ENCODE results near the gene RBM20. TPM values are rescaled to one million over a fixed set of nuclear protein-coding genes. Genes with fewer than 3 reads are reported as not detected.

The RBM20 gene
- total and polyA plus RNA-seq, 10 of the 15 experiments (the other 5 are each of a cell fraction or from before 2014, with no cell fraction given), result 0.04 to 0.26 (median 0.15) TPM

DNA sequence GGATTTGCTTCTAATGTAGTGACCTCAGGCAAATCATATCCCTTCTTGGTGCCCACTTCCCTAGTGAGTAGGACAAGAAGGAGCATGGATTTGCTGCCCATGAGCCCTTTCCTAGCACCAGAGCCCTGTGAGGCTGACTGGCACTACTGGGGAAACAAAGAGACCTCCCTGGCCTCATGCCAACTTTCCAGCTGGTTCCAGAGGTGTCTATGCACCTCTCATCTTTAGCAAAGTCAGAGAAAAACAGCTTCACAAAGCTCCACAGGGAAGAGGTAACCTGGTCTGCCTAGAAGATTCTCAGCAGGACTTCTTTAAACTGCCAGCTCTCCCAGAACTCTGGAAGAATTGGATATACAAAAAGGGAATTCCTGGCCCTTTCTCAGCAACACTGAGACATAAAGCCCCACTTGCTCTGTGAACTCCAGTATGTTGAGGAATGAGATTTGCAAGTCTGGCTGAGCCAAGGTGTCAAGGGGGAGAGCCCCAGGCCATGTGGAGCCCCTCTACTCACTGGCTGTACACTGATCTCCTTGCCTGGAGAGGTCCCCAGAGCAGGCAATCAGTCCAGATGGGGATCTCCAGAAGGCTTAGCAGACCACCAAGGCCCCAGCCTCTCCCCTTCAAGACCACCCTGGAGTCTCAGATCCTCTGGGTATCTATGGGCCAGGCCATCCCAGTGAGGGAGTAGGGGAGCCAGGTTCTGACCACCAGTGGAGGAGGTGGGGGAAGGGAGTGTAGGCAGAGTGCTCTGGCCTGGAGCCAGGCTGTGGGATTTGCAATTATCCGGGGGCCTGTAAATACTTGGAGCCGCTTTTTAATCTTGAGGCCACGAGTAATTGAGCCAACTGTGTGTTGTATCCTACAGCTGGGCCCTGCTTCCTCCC lies 24.4 kb upstream of the RBM20 start:
- ATAC-seq, result no peak
- H2AFZ ChIP-seq (ENCODE audit: control insufficient read depth, low read depth, low read length), result no peak overlapping the region
- 59% methylated on average over 3 of the region's 3 CpGs for WGBS (ENCODE audit: insufficient coverage, insufficient replicate concordance, low lambda C conversion rate, missing lambda C conversion rate)
- H3K27ac ChIP-seq (ENCODE audit: control insufficient read depth, insufficient read depth), result no peak overlapping the region
- no peak for DNase-seq (ENCODE audit: low read depth, low spot score)
- H3K27me3 ChIP-seq (replicated peaks in 1 of 2; ENCODE audit: control insufficient read depth in 2 of 2, insufficient read depth in 2 of 2, low read length in 1 of 2), result no peaks in the 10 kb centered on the region
- no peaks in the 10 kb centered on the region for H3K36me3 ChIP-seq (ENCODE audit: control insufficient read depth in 2 of 2, insufficient read depth in 2 of 2, low read length in 1 of 2)
- H3K9me3 ChIP-seq (replicated peaks; ENCODE audit: control insufficient read depth, insufficient read depth, low read length), result no peaks in the 10 kb centered on the region; the same call in 2 of the 3 replicates
- in situ Hi-C loops (cut with MboI) (loop anchor here (25.0 kb wide), 1 partner anchor 1518 kb away; no protein-coding TSS in a partner anchor), intact Hi-C loops (cut with micrococcal nuclease; ENCODE audit: unreplicated experiment) (loop anchor here (10.0 kb wide), 1 partner anchor 395 kb away; no protein-coding TSS in a partner anchor)
- no peak for FAIRE-seq
- no peaks in the 10 kb centered on the region for H3K79me2 ChIP-seq (ENCODE audit: control insufficient read depth, insufficient read depth, low read length)
- H3K9ac ChIP-seq (ENCODE audit: control insufficient read depth, insufficient read depth, low read length), result no peak overlapping the region
- RAD21 ChIA-PET (ENCODE audit: unreplicated experiment), result interaction anchor here (1.2 kb wide), 2 partner anchors 7 to 9 kb away, joined by 3 to 4 read pairs; no protein-coding TSS in a partner anchor
- CTCF ChIA-PET, result interaction anchor here (0.8 to 2.0 kb wide), 8 partner anchors 9 to 61 kb away, joined by 3 to 7 read pairs (median 4); no protein-coding TSS in a partner anchor
- peaks cover 5% of the 10 kb centered on the region for H3K4me1 ChIP-seq (ENCODE audit: control insufficient read depth, insufficient read depth, low read length)
- POLR2A ChIA-PET, result interaction anchor here (0.6 to 1.0 kb wide), 2 partner anchors 19 to 146 kb away, joined by 3 to 4 read pairs; no protein-coding TSS in a partner anchor
- no peak overlapping the region for H3K4me3 ChIP-seq
- no TSS peak for BruUV-seq (replicated peaks)
- H3K4me2 ChIP-seq (ENCODE audit: control insufficient read depth, insufficient read depth), result no peak overlapping the region
- no peaks in the 10 kb centered on the region for H4K20me1 ChIP-seq (ENCODE audit: control insufficient read depth, insufficient read depth)
- SMC1A ChIA-PET (ENCODE audit: uncharacterized antibody, unreplicated experiment), result interaction anchor here (0.7 to 2.4 kb wide), 6 partner anchors 7 to 53 kb away, joined by 3 to 11 read pairs (median 4); no protein-coding TSS in a partner anchor
- TF ChIP-seq STAT1 (conservative IDR thresholded peaks at IDR 0.05) (no peak), ZNF384 (IDR thresholded peaks at IDR 0.05; ENCODE audit: borderline replicate concordance, low read depth, low read length) (no peak), NR2C2 (IDR thresholded peaks at IDR 0.05; ENCODE audit: borderline replicate concordance, control insufficient read depth, insufficient read length, low read depth) (no peak), SIN3A (IDR thresholded peaks at IDR 0.05; ENCODE audit: low read depth, low read length) (no peak), EZH2 (IDR thresholded peaks at IDR 0.05; ENCODE audit: borderline replicate concordance, control insufficient read depth, low read depth, low read length) (no peak)
- TF ChIP-seq, protein P1, sequence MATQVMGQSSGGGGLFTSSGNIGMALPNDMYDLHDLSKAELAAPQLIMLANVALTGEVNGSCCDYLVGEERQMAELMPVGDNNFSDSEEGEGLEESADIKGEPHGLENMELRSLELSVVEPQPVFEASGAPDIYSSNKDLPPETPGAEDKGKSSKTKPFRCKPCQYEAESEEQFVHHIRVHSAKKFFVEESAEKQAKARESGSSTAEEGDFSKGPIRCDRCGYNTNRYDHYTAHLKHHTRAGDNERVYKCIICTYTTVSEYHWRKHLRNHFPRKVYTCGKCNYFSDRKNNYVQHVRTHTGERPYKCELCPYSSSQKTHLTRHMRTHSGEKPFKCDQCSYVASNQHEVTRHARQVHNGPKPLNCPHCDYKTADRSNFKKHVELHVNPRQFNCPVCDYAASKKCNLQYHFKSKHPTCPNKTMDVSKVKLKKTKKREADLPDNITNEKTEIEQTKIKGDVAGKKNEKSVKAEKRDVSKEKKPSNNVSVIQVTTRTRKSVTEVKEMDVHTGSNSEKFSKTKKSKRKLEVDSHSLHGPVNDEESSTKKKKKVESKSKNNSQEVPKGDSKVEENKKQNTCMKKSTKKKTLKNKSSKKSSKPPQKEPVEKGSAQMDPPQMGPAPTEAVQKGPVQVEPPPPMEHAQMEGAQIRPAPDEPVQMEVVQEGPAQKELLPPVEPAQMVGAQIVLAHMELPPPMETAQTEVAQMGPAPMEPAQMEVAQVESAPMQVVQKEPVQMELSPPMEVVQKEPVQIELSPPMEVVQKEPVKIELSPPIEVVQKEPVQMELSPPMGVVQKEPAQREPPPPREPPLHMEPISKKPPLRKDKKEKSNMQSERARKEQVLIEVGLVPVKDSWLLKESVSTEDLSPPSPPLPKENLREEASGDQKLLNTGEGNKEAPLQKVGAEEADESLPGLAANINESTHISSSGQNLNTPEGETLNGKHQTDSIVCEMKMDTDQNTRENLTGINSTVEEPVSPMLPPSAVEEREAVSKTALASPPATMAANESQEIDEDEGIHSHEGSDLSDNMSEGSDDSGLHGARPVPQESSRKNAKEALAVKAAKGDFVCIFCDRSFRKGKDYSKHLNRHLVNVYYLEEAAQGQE (IDR thresholded peaks at IDR 0.05; ENCODE audit: low read depth, low read length), result no peak
- TF ChIP-seq, protein P2, sequence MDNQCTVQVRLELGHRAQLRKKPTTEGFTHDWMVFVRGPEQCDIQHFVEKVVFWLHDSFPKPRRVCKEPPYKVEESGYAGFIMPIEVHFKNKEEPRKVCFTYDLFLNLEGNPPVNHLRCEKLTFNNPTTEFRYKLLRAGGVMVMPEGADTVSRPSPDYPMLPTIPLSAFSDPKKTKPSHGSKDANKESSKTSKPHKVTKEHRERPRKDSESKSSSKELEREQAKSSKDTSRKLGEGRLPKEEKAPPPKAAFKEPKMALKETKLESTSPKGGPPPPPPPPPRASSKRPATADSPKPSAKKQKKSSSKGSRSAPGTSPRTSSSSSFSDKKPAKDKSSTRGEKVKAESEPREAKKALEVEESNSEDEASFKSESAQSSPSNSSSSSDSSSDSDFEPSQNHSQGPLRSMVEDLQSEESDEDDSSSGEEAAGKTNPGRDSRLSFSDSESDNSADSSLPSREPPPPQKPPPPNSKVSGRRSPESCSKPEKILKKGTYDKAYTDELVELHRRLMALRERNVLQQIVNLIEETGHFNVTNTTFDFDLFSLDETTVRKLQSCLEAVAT (IDR thresholded peaks at IDR 0.05), result no peak
- TF ChIP-seq, protein P3, sequence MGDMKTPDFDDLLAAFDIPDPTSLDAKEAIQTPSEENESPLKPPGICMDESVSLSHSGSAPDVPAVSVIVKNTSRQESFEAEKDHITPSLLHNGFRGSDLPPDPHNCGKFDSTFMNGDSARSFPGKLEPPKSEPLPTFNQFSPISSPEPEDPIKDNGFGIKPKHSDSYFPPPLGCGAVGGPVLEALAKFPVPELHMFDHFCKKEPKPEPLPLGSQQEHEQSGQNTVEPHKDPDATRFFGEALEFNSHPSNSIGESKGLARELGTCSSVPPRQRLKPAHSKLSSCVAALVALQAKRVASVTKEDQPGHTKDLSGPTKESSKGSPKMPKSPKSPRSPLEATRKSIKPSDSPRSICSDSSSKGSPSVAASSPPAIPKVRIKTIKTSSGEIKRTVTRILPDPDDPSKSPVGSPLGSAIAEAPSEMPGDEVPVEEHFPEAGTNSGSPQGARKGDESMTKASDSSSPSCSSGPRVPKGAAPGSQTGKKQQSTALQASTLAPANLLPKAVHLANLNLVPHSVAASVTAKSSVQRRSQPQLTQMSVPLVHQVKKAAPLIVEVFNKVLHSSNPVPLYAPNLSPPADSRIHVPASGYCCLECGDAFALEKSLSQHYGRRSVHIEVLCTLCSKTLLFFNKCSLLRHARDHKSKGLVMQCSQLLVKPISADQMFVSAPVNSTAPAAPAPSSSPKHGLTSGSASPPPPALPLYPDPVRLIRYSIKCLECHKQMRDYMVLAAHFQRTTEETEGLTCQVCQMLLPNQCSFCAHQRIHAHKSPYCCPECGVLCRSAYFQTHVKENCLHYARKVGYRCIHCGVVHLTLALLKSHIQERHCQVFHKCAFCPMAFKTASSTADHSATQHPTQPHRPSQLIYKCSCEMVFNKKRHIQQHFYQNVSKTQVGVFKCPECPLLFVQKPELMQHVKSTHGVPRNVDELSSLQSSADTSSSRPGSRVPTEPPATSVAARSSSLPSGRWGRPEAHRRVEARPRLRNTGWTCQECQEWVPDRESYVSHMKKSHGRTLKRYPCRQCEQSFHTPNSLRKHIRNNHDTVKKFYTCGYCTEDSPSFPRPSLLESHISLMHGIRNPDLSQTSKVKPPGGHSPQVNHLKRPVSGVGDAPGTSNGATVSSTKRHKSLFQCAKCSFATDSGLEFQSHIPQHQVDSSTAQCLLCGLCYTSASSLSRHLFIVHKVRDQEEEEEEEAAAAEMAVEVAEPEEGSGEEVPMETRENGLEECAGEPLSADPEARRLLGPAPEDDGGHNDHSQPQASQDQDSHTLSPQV (IDR thresholded peaks at IDR 0.05), result no peak
- TF ChIP-seq, protein P4, sequence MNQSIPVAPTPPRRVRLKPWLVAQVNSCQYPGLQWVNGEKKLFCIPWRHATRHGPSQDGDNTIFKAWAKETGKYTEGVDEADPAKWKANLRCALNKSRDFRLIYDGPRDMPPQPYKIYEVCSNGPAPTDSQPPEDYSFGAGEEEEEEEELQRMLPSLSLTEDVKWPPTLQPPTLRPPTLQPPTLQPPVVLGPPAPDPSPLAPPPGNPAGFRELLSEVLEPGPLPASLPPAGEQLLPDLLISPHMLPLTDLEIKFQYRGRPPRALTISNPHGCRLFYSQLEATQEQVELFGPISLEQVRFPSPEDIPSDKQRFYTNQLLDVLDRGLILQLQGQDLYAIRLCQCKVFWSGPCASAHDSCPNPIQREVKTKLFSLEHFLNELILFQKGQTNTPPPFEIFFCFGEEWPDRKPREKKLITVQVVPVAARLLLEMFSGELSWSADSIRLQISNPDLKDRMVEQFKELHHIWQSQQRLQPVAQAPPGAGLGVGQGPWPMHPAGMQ (IDR thresholded peaks at IDR 0.05; ENCODE audit: borderline replicate concordance), result no peak

All from GM12878 (cell line).